ENCODE data around the gene MAN1B1.

MAN1B1 gene

GRCh38 chr9:137139468-137140150 is 52.8 kb downstream of the MAN1B1 start:
- DNase-seq (ENCODE audit: low spot score), result no peak
- no peak for TF ChIP-seq CTCF (IDR thresholded peaks at IDR 0.05)
- no peak overlapping the region for H3K27ac ChIP-seq
- H3K4me3 ChIP-seq, result peak overlapping the region; percentile 27

- TF ChIP-seq CTCF (IDR thresholded peaks at IDR 0.05), result no peak
- no peak for DNase-seq (ENCODE audit: low spot score)
- no peak overlapping the region for H3K27ac ChIP-seq
- H3K4me3 ChIP-seq, result no peak overlapping the region
Observed at GRCh38 chr9:137140151-137141012, 53.6 kb downstream of the MAN1B1 start.

- H3K4me3 ChIP-seq, result no peak overlapping the region
- no peak overlapping the region for H3K27ac ChIP-seq
- TF ChIP-seq CTCF (IDR thresholded peaks at IDR 0.05), result no peak
- DNase-seq (ENCODE audit: low spot score), result no peak
Observed at GRCh38 chr9:137141050-137141810, 54.4 kb downstream of the MAN1B1 start.

- TF ChIP-seq CTCF (IDR thresholded peaks at IDR 0.05), result no peak
- DNase-seq (ENCODE audit: low spot score), result no peak
- H3K27ac ChIP-seq, result no peak overlapping the region
- H3K4me3 ChIP-seq, result no peak overlapping the region
Observed at GRCh38 chr9:137141976-137142936, 55.5 kb downstream of the MAN1B1 start.

- no peak overlapping the region for H3K27ac ChIP-seq
- no peak overlapping the region for H3K4me3 ChIP-seq
- no peak for DNase-seq (ENCODE audit: low spot score)
- no peak for TF ChIP-seq CTCF (IDR thresholded peaks at IDR 0.05)
Observed at GRCh38 chr9:137143459-137143858, 56.7 kb downstream of the MAN1B1 start.
